NCI-H2196 (cell line): Measurements from ENCODE around the gene ZNF407.

Source experiments
- DNase-seq: peaks from one replicate; lab custom pipeline; 2025; ENCODE audit not compliant: unreplicated experiment; lab: John Stamatoyannopoulos, UW

ZNF407 gene

GRCh38 chr18:74718312-74718711 lies 120.6 kb downstream of the ZNF407 start:
- no peak for DNase-seq

DNA sequence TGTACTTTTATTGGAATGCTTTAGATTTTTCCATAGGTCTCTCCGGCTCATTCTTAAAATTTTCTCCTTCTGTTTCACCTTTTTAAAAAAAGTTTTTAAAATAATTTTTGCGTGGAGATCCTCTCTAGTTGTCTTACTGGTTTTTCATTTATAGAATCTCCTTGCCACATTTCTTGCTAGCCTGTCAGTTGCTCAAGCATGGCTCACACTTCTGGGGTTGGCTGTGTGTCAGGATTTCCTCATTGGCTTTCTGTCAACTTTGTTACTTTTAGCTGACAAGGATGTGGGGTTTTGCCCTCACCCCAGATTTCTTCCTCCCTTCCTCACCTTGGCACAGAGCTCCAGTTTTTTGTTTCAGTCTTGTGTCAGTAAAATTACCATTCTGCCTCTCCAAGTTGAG lies 124.6 kb downstream of the ZNF407 start:
- DNase-seq, result no peak

DNA sequence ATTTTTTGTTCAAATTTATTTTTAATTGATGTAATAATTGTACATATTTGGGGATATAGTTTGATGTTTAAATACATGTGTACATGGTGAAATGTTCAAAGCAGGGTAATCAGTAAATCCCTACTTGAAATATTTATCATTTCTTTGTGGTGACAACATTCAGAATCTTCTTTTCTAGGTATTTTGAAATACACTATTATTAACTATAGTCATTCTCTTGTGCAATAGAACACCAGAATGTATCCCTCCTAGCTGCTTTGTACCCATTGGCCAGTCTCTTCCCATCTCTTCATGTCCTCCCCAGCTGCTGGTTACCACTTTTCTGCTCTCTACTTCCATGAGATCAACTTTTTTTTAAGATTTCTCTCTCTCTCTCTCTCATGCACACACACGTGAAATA lies 126.5 kb downstream of the ZNF407 start:
- no peak for DNase-seq

DNA sequence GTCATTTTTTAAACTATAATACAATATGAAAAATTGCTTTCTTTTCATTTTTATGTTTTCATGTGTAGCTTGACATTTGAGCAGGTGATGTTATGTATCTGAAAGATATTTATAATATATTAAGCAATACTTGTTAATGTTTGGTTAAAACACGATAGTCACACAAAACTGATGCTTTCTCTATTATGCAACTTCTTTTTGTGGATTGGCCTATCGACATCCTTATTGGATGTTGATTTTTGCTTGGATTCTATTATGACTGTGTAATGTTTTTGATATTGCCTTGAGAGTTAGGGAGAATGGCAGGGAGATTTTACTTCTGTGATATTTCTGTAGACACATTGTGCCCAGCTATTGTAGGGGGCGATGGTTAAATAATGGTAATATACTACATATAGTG lies 128.0 kb downstream of the ZNF407 start:
- no peak for DNase-seq

DNA sequence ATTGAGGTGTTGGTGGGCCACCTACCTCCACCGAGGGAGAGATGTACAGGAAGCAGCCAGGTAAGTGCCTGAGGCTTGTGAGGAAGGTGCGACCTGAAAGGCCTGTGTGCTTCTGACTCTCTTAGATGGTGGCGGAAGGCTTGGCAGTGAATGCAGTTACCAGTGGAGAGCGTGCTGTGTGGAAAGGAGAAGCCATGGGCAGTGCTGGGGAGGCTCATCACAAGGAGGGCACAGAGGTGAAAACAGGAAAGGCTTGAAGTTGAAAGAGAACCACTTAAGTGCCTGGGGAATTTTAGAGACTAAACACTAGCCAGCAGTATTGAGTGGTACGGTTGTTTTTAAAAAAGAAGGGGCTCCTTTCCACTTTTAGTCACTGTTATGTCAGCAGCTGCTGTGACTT lies 130.9 kb downstream of the ZNF407 start:
- no peak for DNase-seq

- DNase-seq, result no peak
Measured at GRCh38 chr18:74731097-74731496, 133.4 kb downstream of the ZNF407 start.

- no peak for DNase-seq
Measured at GRCh38 chr18:74732380-74732779, 134.7 kb downstream of the ZNF407 start.

GRCh38 chr18:74733598-74733997 lies 135.9 kb downstream of the ZNF407 start:
- DNase-seq, result no peak

DNA sequence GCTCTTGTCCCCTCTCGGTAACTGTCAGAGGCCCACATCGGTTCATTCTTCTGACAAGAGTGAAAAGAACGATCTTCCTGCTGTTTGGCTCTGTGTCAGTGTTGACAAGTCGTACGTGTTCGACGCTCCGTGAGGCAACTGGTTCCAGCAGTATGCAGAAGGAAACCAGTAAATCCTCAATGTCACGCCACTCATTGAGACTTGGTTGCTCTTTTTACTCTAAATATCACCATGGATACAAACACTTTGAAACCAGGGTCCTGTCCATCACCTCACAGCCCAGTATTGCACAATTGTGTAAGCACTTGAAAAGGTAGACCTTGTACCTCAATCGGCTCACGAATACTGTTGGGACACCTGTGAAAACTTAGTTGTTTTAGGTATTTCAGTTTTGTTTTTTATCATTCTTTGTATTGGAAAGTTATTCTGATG lies 136.4 kb downstream of the ZNF407 start:
- DNase-seq, result no peak

GRCh38 chr18:74739926-74740325 lies 142.3 kb downstream of the ZNF407 start:
- DNase-seq, result no peak

DNA sequence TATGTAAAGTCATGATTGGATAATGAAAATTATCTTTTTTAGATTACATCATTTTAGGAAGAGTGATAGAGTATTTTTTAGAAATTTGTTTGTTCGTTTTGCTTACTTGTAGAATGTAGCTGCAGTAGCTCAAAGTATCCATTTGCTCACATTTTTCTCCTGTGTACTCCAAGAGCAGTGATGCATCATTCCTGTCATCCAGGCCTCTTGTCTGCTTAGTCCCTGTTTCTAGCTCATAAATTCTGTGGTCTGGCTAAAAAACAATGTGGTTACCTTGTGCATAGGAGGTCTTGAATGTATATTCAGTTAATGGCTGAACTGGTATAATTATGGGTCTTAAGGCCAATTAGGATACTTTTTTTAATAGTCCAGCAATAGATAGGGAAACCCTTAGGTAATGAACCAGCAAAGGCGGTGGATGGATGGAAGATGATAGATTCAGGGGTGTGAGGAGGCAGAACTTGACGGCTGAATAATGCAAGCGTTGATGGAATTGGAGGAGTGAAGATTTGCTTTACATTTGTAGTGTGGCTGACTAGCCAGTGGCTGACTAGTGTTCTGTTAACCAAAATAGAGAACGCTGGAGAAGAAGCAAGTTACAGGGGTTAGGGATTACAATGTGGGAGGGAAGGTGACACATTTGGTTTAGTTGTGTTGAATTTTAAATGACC lies 145.0 kb downstream of the ZNF407 start:
- DNase-seq, result no peak

- DNase-seq, result no peak
Measured at GRCh38 chr18:74745633-74746403, 148.1 kb downstream of the ZNF407 start.

- DNase-seq, result no peak
Measured at GRCh38 chr18:74748809-74749208, 151.1 kb downstream of the ZNF407 start.

- no peak for DNase-seq
Measured at GRCh38 chr18:74758995-74759394, 161.3 kb downstream of the ZNF407 start.

DNA sequence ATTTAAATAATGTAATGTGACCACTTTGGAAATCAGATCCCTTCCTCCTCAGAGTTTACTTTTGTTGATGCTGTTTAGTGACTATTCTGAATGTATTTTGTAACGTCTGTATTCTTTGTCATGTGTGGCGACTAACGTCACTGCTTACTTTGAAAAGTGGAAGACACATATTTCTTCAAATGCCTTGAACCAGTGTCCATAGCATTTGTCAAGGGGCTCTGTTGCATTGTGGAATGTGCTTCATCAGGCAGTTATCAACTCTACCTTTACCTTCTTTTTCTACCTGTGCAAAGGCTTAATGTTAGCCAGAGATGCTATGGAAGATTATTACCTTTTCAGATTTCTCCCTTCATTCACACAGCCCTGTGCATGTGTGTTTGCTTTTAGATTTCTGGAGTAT lies 162.4 kb downstream of the ZNF407 start:
- DNase-seq, result no peak

GRCh38 chr18:74760436-74760835 lies 162.8 kb downstream of the ZNF407 start:
- no peak for DNase-seq

GRCh38 chr18:74766251-74766650 lies 168.6 kb downstream of the ZNF407 start:
- no peak for DNase-seq

- no peak for DNase-seq
Measured at GRCh38 chr18:74768096-74768495, 170.4 kb downstream of the ZNF407 start.

DNA sequence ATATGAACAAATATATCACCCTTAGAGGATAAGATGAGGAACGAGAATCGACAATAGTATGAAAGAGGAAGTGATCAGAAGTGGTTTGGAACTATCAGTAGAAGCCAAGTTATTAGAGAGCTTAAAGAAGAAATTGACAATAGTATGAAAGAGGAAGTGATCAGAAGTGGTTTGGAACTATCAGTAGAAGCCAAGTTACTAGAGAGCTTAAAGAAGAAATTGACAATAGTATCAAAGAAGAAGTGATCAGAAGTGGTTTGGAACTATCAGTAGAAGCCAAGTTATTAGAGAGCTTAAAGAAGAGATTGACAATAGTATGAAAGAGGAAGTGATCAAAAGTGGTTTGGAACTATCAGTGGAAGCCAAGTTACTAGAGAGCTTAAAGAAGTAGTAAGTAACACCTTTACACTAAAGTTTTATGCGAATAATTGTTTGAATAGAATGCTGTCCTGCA lies 175.5 kb downstream of the ZNF407 start:
- no peak for DNase-seq

- DNase-seq, result no peak
Measured at GRCh38 chr18:74774486-74774885, 176.8 kb downstream of the ZNF407 start.

DNA sequence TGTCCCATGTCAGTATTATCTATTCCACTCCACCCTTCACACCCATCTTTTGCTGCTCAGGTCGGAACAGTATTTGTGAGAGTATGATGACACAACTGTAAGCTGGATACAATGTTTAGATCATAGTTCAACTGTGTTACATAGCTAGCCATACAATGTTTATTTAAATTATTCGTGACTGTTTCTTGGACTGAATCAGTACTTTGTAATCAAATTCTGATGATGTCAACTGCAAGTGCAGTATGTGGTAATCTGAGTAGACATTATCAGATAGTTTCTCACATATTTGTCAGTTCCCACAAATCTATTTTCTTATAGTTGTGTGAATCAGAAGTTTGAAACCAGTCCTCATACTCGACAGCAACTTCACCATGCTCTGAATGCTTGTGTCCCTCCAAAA lies 177.6 kb downstream of the ZNF407 start:
- DNase-seq, result no peak

GRCh38 chr18:74778191-74778847 lies 180.6 kb downstream of the ZNF407 start:
- no peak for DNase-seq
